H9 (cell line): ENCODE data around the gene AKT1S1. TPM values are rescaled to one million over a fixed set of nuclear protein-coding genes. Genes with fewer than 3 reads are reported as not detected.

ENCODE experiments used
- DNase-seq: peaks from one replicate; pipeline ENCODE4 v3.0.0-alpha.2; 2017
- H2AFZ ChIP-seq: one replicate; pipeline ENCODE4 v1.6.1; 2013; ENCODE audit warnings: mild to moderate bottlenecking, low read length, control low read depth, moderate library complexity
- H2AK5ac ChIP-seq: 2 replicates; pipeline ENCODE4 v1.6.1; 2013; ENCODE audit warnings: low read length, control low read depth, mixed read lengths; ENCODE audit not compliant: insufficient read length
- H2BK120ac ChIP-seq: one replicate; pipeline ENCODE4 v1.6.1; 2013; ENCODE audit warnings: low read depth, mild to moderate bottlenecking, low read length, control low read depth, inconsistent platforms; ENCODE audit not compliant: poor library complexity, severe bottlenecking
- H2BK12ac ChIP-seq: 2 replicates; pipeline ENCODE4 v1.6.1; 2013; ENCODE audit warnings: low read length, control low read depth, mixed read lengths, low read depth; ENCODE audit not compliant: insufficient read length
- H2BK15ac ChIP-seq: 2 replicates; pipeline ENCODE4 v1.6.1; 2013; ENCODE audit warnings: low read depth, low read length, control low read depth
- H2BK20ac ChIP-seq: one replicate; pipeline ENCODE4 v1.6.1; 2013; ENCODE audit warnings: low read depth, mild to moderate bottlenecking, low read length, control low read depth, inconsistent platforms; ENCODE audit not compliant: poor library complexity, severe bottlenecking
- H2BK5ac ChIP-seq: 2 replicates; pipeline ENCODE4 v1.6.1; 2013; ENCODE audit warnings: low read length, control low read depth, mixed read lengths; ENCODE audit not compliant: insufficient read length
- H3K14ac ChIP-seq: 2 replicates; pipeline ENCODE4 v1.6.1; 2013; ENCODE audit warnings: low read length, control low read depth; ENCODE audit not compliant: insufficient read depth
- H3K18ac ChIP-seq: 2 replicates; pipeline ENCODE4 v1.6.1; 2013; ENCODE audit warnings: low read depth, mild to moderate bottlenecking, mixed read lengths, low read length, control low read depth; ENCODE audit not compliant: insufficient read length
- H3K23ac ChIP-seq: 2 replicates; pipeline ENCODE4 v1.6.1; 2013; ENCODE audit warnings: low read length, control low read depth, mixed read lengths, low read depth; ENCODE audit not compliant: insufficient read length
- H3K23me2 ChIP-seq: 2 replicates; pipeline ENCODE4 v1.6.1; 2013; ENCODE audit warnings: low read depth, mild to moderate bottlenecking, mixed read lengths, low read length, control low read depth; ENCODE audit not compliant: insufficient read length, poor library complexity, severe bottlenecking
- H3K27ac ChIP-seq: 2 replicates; pipeline ENCODE4 v1.5.1; 2013; ENCODE audit warnings: low read length, control low read depth, mixed read lengths, low read depth; ENCODE audit not compliant: insufficient read length
- H3K27me3 ChIP-seq: 2 replicates; pipeline ENCODE4 v1.6.1; 2013; ENCODE audit warnings: low read length, control low read depth, inconsistent platforms; ENCODE audit not compliant: insufficient read depth
- H3K4ac ChIP-seq: 2 replicates; pipeline ENCODE4 v1.6.1; 2013; ENCODE audit warnings: low read depth, mild to moderate bottlenecking, control low read depth, inconsistent platforms, low read length, moderate library complexity
- H3K4me1 ChIP-seq: 2 replicates; pipeline ENCODE4 v1.6.1; 2013; ENCODE audit warnings: low read length, control low read depth, inconsistent platforms; ENCODE audit not compliant: insufficient read depth
- H3K4me2 ChIP-seq: 2 replicates; pipeline ENCODE4 v1.6.1; 2013; ENCODE audit warnings: low read length, control low read depth, mixed read lengths; ENCODE audit not compliant: insufficient read length, insufficient read depth
- H3K56ac ChIP-seq: 2 replicates; pipeline ENCODE4 v1.6.1; 2013; ENCODE audit warnings: low read depth, mild to moderate bottlenecking, mixed read lengths, low read length, control low read depth; ENCODE audit not compliant: insufficient read length
- H3K79me1 ChIP-seq: 2 replicates; pipeline ENCODE4 v1.6.1; 2013; ENCODE audit warnings: low read depth, mild to moderate bottlenecking, moderate library complexity, low read length, control low read depth, inconsistent platforms; ENCODE audit not compliant: insufficient read depth, poor library complexity, severe bottlenecking
- H3K79me2 ChIP-seq: 2 replicates; pipeline ENCODE4 v1.6.1; 2013; ENCODE audit warnings: low read length, control low read depth, inconsistent platforms; ENCODE audit not compliant: insufficient read depth
- H3K9ac ChIP-seq: 2 replicates; pipeline ENCODE4 v1.6.1; 2013; ENCODE audit warnings: low read length, control low read depth, mixed read lengths; ENCODE audit not compliant: insufficient read length; ENCODE audit errors: extremely low read depth
- H3K9me3 ChIP-seq: one replicate; pipeline ENCODE4 v1.6.1; 2013; ENCODE audit warnings: low read depth, low read length, inconsistent platforms; ENCODE audit not compliant: control insufficient read depth
- H3T11ph ChIP-seq: one replicate; pipeline ENCODE4 v1.6.1; 2013; ENCODE audit warnings: mild to moderate bottlenecking, low read length, control low read depth, inconsistent platforms
- H4K20me1 ChIP-seq: one replicate; pipeline ENCODE4 v1.6.1; 2013; ENCODE audit not compliant: control insufficient read depth, insufficient read length, insufficient read depth
- H4K5ac ChIP-seq: 2 replicates; pipeline ENCODE4 v1.6.1; 2013; ENCODE audit warnings: low read depth, mild to moderate bottlenecking, mixed read lengths, low read length, control low read depth; ENCODE audit not compliant: insufficient read length
- H4K8ac ChIP-seq: replicated peaks from 2 replicates; pipeline ENCODE4 v1.6.1; 2013; ENCODE audit warnings: low read length, control low read depth, mixed read lengths, low read depth; ENCODE audit not compliant: insufficient read length
- H4K91ac ChIP-seq: 2 replicates; pipeline ENCODE4 v1.6.1; 2013; ENCODE audit warnings: low read depth, mild to moderate bottlenecking, moderate library complexity, mixed read lengths, low read length, control low read depth; ENCODE audit not compliant: insufficient read length
- H3K27ac Mint-ChIP-seq, 3 experiments: 2 replicates in 2 of 3; 3 replicates in 1 of 3; pipeline ENCODE4 v1.8.0; 2020 to 2021; ENCODE audit warnings: mixed read lengths in 3 of 3, mild to moderate bottlenecking in 1 of 3, moderate library complexity in 1 of 3
- H3K27me3 Mint-ChIP-seq: 2 replicates; pipeline ENCODE4 v1.8.0; 2021; ENCODE audit warnings: low read depth, mild to moderate bottlenecking, moderate library complexity, mixed read lengths
- H3K36me3 Mint-ChIP-seq, 3 experiments: 2 replicates in 2 of 3; 3 replicates in 1 of 3; pipeline ENCODE4 v1.8.0; 2020 to 2021; ENCODE audit warnings: low read depth in 3 of 3, mixed read lengths in 3 of 3; ENCODE audit not compliant: insufficient read depth in 1 of 3
- H3K4me1 Mint-ChIP-seq, 2 experiments: 2 replicates each; pipeline ENCODE4 v1.8.0; 2020; ENCODE audit warnings: mixed read lengths in 2 of 2
- H3K4me3 Mint-ChIP-seq, 2 experiments: 2 replicates in 1 of 2; 3 replicates in 1 of 2; pipeline ENCODE4 v1.8.0; 2020 to 2021; ENCODE audit warnings: mild to moderate bottlenecking in 2 of 2, mixed read lengths in 2 of 2, moderate library complexity in 1 of 2
- H3K9me3 Mint-ChIP-seq, 2 experiments: 2 replicates in 1 of 2; 3 replicates in 1 of 2; pipeline ENCODE4 v1.8.0; 2020; ENCODE audit warnings: mild to moderate bottlenecking in 2 of 2, mixed read lengths in 2 of 2, moderate library complexity in 1 of 2
- WGBS: extraction: QIAGEN DNeasy Blood & Tissue Kit; methylation state at CpG from one replicate; pipeline ENCODE4 v1.1.7; 2013; ENCODE audit warnings: missing lambda C conversion rate, low lambda C conversion rate, mixed read lengths; ENCODE audit not compliant: insufficient read length; ENCODE audit errors: extremely low coverage; 5-methylcytosine and 5-hydroxymethylcytosine counted together
- total RNA-seq: library from RNA; stranded (reverse); gene quantifications from 2 replicates; pipeline ENCODE4 v1.2.1, GENCODE V29; 2021
- TF ChIP-seq, protein P1 (sequence below): fragments of 200-600 bp; sonication (generic); conservative IDR thresholded peaks from 3 replicates; pipeline ENCODE4 v1.8.0; 2021; ENCODE audit warnings: antibody characterized with exemption, mild to moderate bottlenecking

The AKT1S1 gene
- total RNA-seq, 1 experiment from 2014 or later: 43.5 TPM

DNA sequence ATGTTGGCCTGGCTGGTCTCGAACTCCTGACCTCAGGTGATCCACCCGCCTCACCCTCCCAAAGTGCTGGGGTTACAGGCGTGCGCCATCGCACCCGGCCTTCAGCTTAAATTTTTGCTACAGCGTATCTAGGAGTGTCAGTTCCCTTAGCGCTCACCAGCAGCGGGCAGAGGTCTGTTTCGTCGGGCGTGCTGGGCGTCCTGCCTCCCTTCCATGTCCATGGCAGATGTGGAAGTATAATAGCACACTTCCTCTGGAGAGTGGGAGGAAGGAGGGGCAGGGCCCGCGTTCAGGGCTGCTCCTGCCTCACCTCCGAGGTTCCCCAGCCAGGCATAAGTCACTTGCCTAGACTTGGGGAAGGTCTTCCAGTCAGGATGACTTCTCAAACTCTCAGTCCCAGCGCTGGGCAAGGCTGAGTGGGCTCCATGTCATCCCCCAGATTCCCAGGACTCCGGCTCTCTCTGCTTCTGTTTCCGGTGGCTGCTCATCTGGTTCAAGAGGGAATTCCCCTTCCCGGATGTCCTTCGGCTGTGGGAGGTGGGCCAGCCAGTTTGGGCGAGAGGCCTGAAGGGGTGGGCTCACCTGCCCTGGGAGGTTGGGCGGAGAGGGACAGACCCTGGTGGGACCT lies 10.0 kb upstream of the AKT1S1 start:
- H3K36me3 Mint-ChIP-seq: peaks cover 37 to 51% (median 45%) of the 10 kb centered on the region in 3 experiments
- H3K27me3 ChIP-seq: no peaks in the 10 kb centered on the region; the same call in 1 of the 2 replicates
- no peak overlapping the region for H3K4me3 Mint-ChIP-seq

More for the DNA sequence above, 10.0 kb upstream of the AKT1S1 start:
- Mint-ChIP-seq H3K27ac (no peak overlapping the region), H3K9me3 (peaks cover 0 to 11% of the 10 kb centered on the region in 2 experiments; a peak in 1 of 5 replicates), H3K27me3 (peaks cover 16% of the 10 kb centered on the region), H3K4me1 (peaks cover 3 to 14% of the 10 kb centered on the region in 2 experiments; a peak in 3 of 4 replicates)
- H2BK15ac ChIP-seq: no peak overlapping the region
- no peak overlapping the region for H2AK5ac ChIP-seq
- no peak overlapping the region for H3K18ac ChIP-seq
- no peak overlapping the region for H3K4me2 ChIP-seq
- no CpG with 5 or more reads among the region's 23 CpGs for WGBS
- H3K9me3 ChIP-seq: no peaks in the 10 kb centered on the region
- no peak overlapping the region for H3K4ac ChIP-seq
- peaks cover 3% of the 10 kb centered on the region for H3K23me2 ChIP-seq
- no peaks in the 10 kb centered on the region for H3K79me1 ChIP-seq
- no peak overlapping the region for H3K23ac ChIP-seq
- no peaks in the 10 kb centered on the region for H4K20me1 ChIP-seq
- H2AFZ ChIP-seq: no peak overlapping the region
- H3K56ac ChIP-seq: no peak overlapping the region
- H3K14ac ChIP-seq: no peak overlapping the region
- no peak for DNase-seq
- H3K4me1 ChIP-seq: no peaks in the 10 kb centered on the region
- no peak overlapping the region for H3T11ph ChIP-seq
- H2BK20ac ChIP-seq: no peak overlapping the region
- no peak overlapping the region for H2BK12ac ChIP-seq
- no peak overlapping the region for H2BK120ac ChIP-seq
- H3K79me2 ChIP-seq: no peaks in the 10 kb centered on the region
- H4K8ac ChIP-seq: no peak overlapping the region
- no peak overlapping the region for H3K27ac ChIP-seq
- no peak overlapping the region for H3K9ac ChIP-seq
- no peak overlapping the region for H2BK5ac ChIP-seq
- no peak overlapping the region for H4K5ac ChIP-seq
- H4K91ac ChIP-seq: no peak overlapping the region
- TF ChIP-seq, protein P1, sequence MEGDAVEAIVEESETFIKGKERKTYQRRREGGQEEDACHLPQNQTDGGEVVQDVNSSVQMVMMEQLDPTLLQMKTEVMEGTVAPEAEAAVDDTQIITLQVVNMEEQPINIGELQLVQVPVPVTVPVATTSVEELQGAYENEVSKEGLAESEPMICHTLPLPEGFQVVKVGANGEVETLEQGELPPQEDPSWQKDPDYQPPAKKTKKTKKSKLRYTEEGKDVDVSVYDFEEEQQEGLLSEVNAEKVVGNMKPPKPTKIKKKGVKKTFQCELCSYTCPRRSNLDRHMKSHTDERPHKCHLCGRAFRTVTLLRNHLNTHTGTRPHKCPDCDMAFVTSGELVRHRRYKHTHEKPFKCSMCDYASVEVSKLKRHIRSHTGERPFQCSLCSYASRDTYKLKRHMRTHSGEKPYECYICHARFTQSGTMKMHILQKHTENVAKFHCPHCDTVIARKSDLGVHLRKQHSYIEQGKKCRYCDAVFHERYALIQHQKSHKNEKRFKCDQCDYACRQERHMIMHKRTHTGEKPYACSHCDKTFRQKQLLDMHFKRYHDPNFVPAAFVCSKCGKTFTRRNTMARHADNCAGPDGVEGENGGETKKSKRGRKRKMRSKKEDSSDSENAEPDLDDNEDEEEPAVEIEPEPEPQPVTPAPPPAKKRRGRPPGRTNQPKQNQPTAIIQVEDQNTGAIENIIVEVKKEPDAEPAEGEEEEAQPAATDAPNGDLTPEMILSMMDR: no peak
